Aorta (tissue), 5 donors: Measurements from ENCODE around the gene PHACTR2. TPM values are rescaled to one million over a fixed set of nuclear protein-coding genes. Genes with fewer than 3 reads are reported as not detected.
"Not testable (repeated sequence)": the region's sequence is repeated elsewhere in the genome, so short reads cannot be mapped to it uniquely, and the experiment has no call there.

Experiments
- ATAC-seq: fragments of 200-7000 bp; cut with Tn5 transposase; one replicate; pipeline ENCODE4 v1.9.1; 2022; ENCODE audit warnings: moderate library complexity; ENCODE audit not compliant: low FRiP score
- DNase-seq, 2 donors: peaks; one replicate each; pipeline ENCODE4 v3.0.0-alpha.2; 2020
- H3K27ac ChIP-seq, 2 donors: one replicate each; pipeline ENCODE4 v1.5.1; 2013; ENCODE audit warnings: low read length in 2 of 2, mild to moderate bottlenecking in 2 of 2, moderate library complexity in 2 of 2, control low read depth in 1 of 2, inconsistent platforms in 1 of 2, low read depth in 1 of 2
- H3K27me3 ChIP-seq, 2 donors: one replicate each; pipeline ENCODE4 v1.6.1; 2013; ENCODE audit warnings: control low read depth in 1 of 2, low read length in 1 of 2, mild to moderate bottlenecking in 1 of 2, moderate library complexity in 1 of 2; ENCODE audit not compliant: insufficient read depth in 2 of 2, control insufficient read depth in 1 of 2
- H3K36me3 ChIP-seq, 2 donors: one replicate each; pipeline ENCODE4 v1.6.1; 2013; ENCODE audit warnings: control low read depth in 1 of 2, low read length in 1 of 2, mild to moderate bottlenecking in 1 of 2; ENCODE audit not compliant: insufficient read depth in 2 of 2, control insufficient read depth in 1 of 2
- H3K4me1 ChIP-seq, 2 donors: one replicate each; pipeline ENCODE4 v1.6.1; 2013; ENCODE audit warnings: low read length in 2 of 2, control low read depth in 1 of 2, mild to moderate bottlenecking in 1 of 2, moderate library complexity in 1 of 2; ENCODE audit not compliant: insufficient read depth in 2 of 2, control insufficient read depth in 1 of 2
- H3K4me3 ChIP-seq, 2 donors: one replicate each; pipeline ENCODE4 v1.5.1; 2013; ENCODE audit warnings: low read length in 2 of 2, control low read depth in 1 of 2, mild to moderate bottlenecking in 1 of 2
- H3K9me3 ChIP-seq: one replicate; pipeline ENCODE4 v1.6.1; 2013; ENCODE audit warnings: mild to moderate bottlenecking, low read length; ENCODE audit not compliant: control insufficient read depth
- WGBS, 2 donors: extraction: QIAGEN DNeasy Blood & Tissue Kit; methylation state at CpG; one replicate each; pipeline ENCODE4 v1.1.7; 2013; 5-methylcytosine and 5-hydroxymethylcytosine counted together
- intact Hi-C, 2 donors: fragments of 100-400 bp; cut with DNase I; formaldehyde crosslinking; loops; one replicate each; pipeline versions ENCODE4 v1.14.2 to v1.15.0; 2022
- polyA plus RNA-seq, 2 donors: library from polyadenylated mRNA; stranded (reverse); fragments of 200-250 nt; gene quantifications; one replicate each; pipeline ENCODE4 v1.2.3, GENCODE V29; 2013
- total RNA-seq, 2 donors: library from RNA; stranded (reverse); fragmentation: NEBNext Ultra II Directional; extraction: Animal tissue kit (Norgen Biotek cat#: 25700); gene quantifications; one replicate each; pipeline ENCODE4 v1.2.1, GENCODE V29; 2021
- donor health status: healthy with polysubstance abuse.
- donor health status: Bipolar disorder and iron deficiency.
- donor health status: DM: no; HTN: no; CAD: no.
- donor health status: DM: no; HTN: no; CAD: no.
- donor health status: DM: yes; HTN: yes; CAD: no.

Gene PHACTR2
- total and polyA plus RNA-seq, 4 donors = 15.3 to 96.8 (median 51.2) TPM

- WGBS, 2 donors = 88 to 91% methylated on average over 6 of the region's 6 CpGs
- H3K36me3 ChIP-seq = no peaks in the 10 kb centered on the region
- H3K9me3 ChIP-seq = no peaks in the 10 kb centered on the region
- DNase-seq = no peak
- no peaks in the 10 kb centered on the region for H3K27me3 ChIP-seq
- H3K4me3 ChIP-seq = no peak overlapping the region
- intact Hi-C loops = no loop called here
- H3K27ac ChIP-seq = no peak overlapping the region
- no peak for ATAC-seq
- H3K4me1 ChIP-seq = peaks cover 0 to under 1% of the 10 kb centered on the region in 2 donors
These were observed 30.0 kb upstream of the PHACTR2 start for GRCh38 chr6:143647732-143648131.

GRCh38 chr6:143649319-143649718 is 28.4 kb upstream of the PHACTR2 start:
- intact Hi-C loops, ATAC-seq, DNase-seq, H3K9me3 ChIP-seq, H3K4me3 ChIP-seq, H3K27me3 ChIP-seq, H3K36me3 ChIP-seq, H3K4me1 ChIP-seq, H3K27ac ChIP-seq: not testable (repeated sequence)
- 95 to 98% methylated on average over 1 of the region's 1 CpG for WGBS, 2 donors

- ATAC-seq, H3K4me3 ChIP-seq, H3K27me3 ChIP-seq, DNase-seq, intact Hi-C loops, H3K27ac ChIP-seq, H3K9me3 ChIP-seq, H3K36me3 ChIP-seq, H3K4me1 ChIP-seq: not testable (repeated sequence)
- WGBS, 2 donors = 97% methylated on average over 4 of the region's 4 CpGs
These were observed 26.4 kb upstream of the PHACTR2 start for GRCh38 chr6:143651328-143651727.

- intact Hi-C loops = no loop called here
- Histone ChIP-seq H3K36me3 (no peaks in the 10 kb centered on the region), H3K27ac (no peak overlapping the region), H3K27me3 (no peaks in the 10 kb centered on the region), H3K4me3 (no peak overlapping the region), H3K4me1 (no peaks in the 10 kb centered on the region), H3K9me3 (no peaks in the 10 kb centered on the region)
- DNase-seq (no peak), ATAC-seq (no peak)
- WGBS, 2 donors = 8 to 11% methylated on average over 6 of the region's 6 CpGs
These were observed 24.9 kb upstream of the PHACTR2 start for GRCh38 chr6:143652841-143653331.

- DNase-seq (no peak), ATAC-seq (no peak)
- no peaks in the 10 kb centered on the region for H3K27me3 ChIP-seq
- 88 to 90% methylated on average over 5 of the region's 5 CpGs for WGBS, 2 donors
- intact Hi-C loops = no loop called here
- no peaks in the 10 kb centered on the region for H3K9me3 ChIP-seq
- no peak overlapping the region for H3K4me3 ChIP-seq
- H3K27ac ChIP-seq = no peak overlapping the region
- H3K4me1 ChIP-seq = no peaks in the 10 kb centered on the region
- H3K36me3 ChIP-seq = no peaks in the 10 kb centered on the region
These were observed 22.2 kb upstream of the PHACTR2 start for GRCh38 chr6:143655541-143655940.

- Histone ChIP-seq H3K27ac (no peak overlapping the region), H3K27me3 (no peaks in the 10 kb centered on the region), H3K4me1 (no peaks in the 10 kb centered on the region), H3K4me3 (no peak overlapping the region), H3K9me3 (no peaks in the 10 kb centered on the region), H3K36me3 (no peaks in the 10 kb centered on the region)
- DNase-seq (no peak), ATAC-seq (no peak)
- WGBS, 2 donors = 95 to 96% methylated on average over 4 of the region's 4 CpGs
- intact Hi-C loops = no loop called here
These were observed 21.7 kb upstream of the PHACTR2 start for GRCh38 chr6:143656026-143656425.

- 58 to 61% methylated on average over 2 of the region's 2 CpGs for WGBS, 2 donors
- Histone ChIP-seq H3K27me3 (no peaks in the 10 kb centered on the region), H3K4me3 (no peak overlapping the region), H3K27ac (no peak overlapping the region), H3K36me3 (no peaks in the 10 kb centered on the region), H3K4me1 (no peaks in the 10 kb centered on the region), H3K9me3 (no peaks in the 10 kb centered on the region)
- intact Hi-C loops = no loop called here
- ATAC-seq (no peak), DNase-seq (no peak)
These were observed 20.0 kb upstream of the PHACTR2 start for GRCh38 chr6:143657809-143658208.

- 97 to 98% methylated on average over 3 of the region's 3 CpGs for WGBS, 2 donors
- intact Hi-C loops, H3K4me1 ChIP-seq, DNase-seq, H3K27me3 ChIP-seq, H3K4me3 ChIP-seq, H3K36me3 ChIP-seq, ATAC-seq, H3K27ac ChIP-seq, H3K9me3 ChIP-seq: not testable (repeated sequence)
These were observed 17.6 kb upstream of the PHACTR2 start for GRCh38 chr6:143660170-143660569.

DNA sequence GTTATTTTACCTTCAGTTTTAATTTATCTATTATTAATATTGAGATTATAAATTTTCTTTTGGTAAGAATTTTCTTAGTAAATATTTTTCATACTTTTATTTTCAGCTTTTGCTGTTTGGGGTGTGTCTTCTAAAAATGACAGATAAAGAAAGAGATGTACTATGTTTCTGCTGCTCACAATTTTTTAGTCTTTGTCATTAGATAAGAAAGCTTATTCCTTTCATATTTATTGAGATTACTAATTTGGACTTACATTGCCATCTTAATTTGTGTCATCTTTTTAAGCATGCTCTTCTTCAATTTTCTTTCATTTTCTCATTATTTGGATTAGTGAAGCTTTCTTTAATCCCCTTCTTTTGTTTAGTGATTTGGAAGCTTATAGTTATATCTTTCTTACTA is 13.6 kb upstream of the PHACTR2 start:
- no peaks in the 10 kb centered on the region for H3K4me1 ChIP-seq
- intact Hi-C loops = no loop called here
- DNase-seq = no peak
- ATAC-seq = no peak
- no peak overlapping the region for H3K4me3 ChIP-seq
- H3K36me3 ChIP-seq = no peaks in the 10 kb centered on the region
- H3K27me3 ChIP-seq = no peaks in the 10 kb centered on the region
- no peaks in the 10 kb centered on the region for H3K9me3 ChIP-seq
- no peak overlapping the region for H3K27ac ChIP-seq
